ENCODE data around the gene LDLR. TPM values are rescaled to one million over a fixed set of nuclear protein-coding genes. Genes with fewer than 3 reads are reported as not detected.

LDLR gene
- total RNA-seq, 1 experiment from 2014 or later = 127 TPM

GRCh38 chr19:11058246-11059030 is 30.8 kb upstream of the LDLR start:
- BruUV-seq (replicated peaks) = no TSS peak
- ChIA-PET POLR2A (interaction anchor here (1.1 kb wide), 1 partner anchor 33 kb away, joined by 3 read pairs; no protein-coding TSS in a partner anchor), CTCF (interaction anchor here (0.6 kb wide), 1 partner anchor 24 kb away, joined by 4 read pairs; no protein-coding TSS in a partner anchor)
- intact Hi-C loops (cut with micrococcal nuclease) = no loop called here
- no peaks in the 10 kb centered on the region for H3K27me3 Mint-ChIP-seq (ENCODE audit: insufficient read depth, unreplicated experiment)
- H3K9me3 Mint-ChIP-seq (ENCODE audit: unreplicated experiment) = no peaks in the 10 kb centered on the region
- H3K36me3 Mint-ChIP-seq (ENCODE audit: insufficient read depth, unreplicated experiment) = peaks cover 63% of the 10 kb centered on the region
- no peak for DNase-seq (ENCODE audit: unreplicated experiment)
- H3K27ac Mint-ChIP-seq (ENCODE audit: low read depth, unreplicated experiment) = no peak overlapping the region
- no peaks in the 10 kb centered on the region for H3K4me1 Mint-ChIP-seq (ENCODE audit: insufficient read depth, unreplicated experiment)
- no peak for TF ChIP-seq CTCF (IDR thresholded peaks at IDR 0.05; ENCODE audit: unreplicated experiment)
- no peak overlapping the region for H3K4me3 Mint-ChIP-seq (ENCODE audit: unreplicated experiment)

DNA sequence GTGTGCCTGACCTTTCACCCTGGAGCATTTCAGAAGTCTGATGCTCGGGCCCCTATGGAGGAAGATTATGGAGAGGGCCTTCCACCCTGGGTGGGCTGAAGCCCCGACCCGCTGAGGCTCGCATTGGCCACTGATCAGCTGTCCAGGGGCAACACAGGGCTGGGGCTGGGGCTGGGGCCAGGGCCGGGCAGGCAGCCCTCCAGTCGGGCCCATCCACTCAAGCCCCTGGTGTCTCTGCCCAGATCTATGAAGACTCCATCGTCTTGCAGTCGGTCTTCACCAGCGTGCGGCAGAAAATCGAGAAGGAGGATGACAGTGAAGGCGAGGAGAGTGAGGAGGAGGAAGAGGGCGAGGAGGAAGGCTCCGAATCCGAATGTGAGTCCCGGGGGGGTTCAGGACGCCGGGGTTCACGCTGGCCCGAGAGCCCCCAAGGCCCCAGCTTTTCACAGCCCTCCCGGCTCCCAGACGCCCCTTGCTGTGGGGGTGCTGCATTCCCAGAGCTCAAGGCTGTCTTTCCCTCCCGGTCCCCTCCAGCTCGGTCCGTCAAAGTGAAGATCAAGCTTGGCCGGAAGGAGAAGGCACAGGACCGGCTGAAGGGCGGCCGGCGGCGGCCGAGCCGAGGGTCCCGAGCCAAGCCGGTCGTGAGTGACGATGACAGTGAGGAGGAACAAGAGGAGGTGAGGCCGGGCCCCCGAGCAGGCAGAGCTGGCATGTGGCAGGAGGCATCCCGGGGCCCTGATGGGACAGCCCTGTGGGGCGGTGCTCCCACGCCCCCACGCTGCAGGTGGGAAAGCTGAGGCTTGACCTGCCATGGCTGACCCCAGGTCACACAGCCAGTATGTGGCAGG is 29.5 kb upstream of the LDLR start:
- DNase-seq (ENCODE audit: unreplicated experiment) = no peak
- no TSS peak for BruUV-seq (replicated peaks)
- Mint-ChIP-seq H3K36me3 (ENCODE audit: insufficient read depth, unreplicated experiment) (peaks cover 57% of the 10 kb centered on the region), H3K4me3 (ENCODE audit: unreplicated experiment) (no peak overlapping the region), H3K27ac (ENCODE audit: low read depth, unreplicated experiment) (no peak overlapping the region), H3K9me3 (ENCODE audit: unreplicated experiment) (no peaks in the 10 kb centered on the region), H3K4me1 (ENCODE audit: insufficient read depth, unreplicated experiment) (no peaks in the 10 kb centered on the region), H3K27me3 (ENCODE audit: insufficient read depth, unreplicated experiment) (no peaks in the 10 kb centered on the region)
- intact Hi-C loops (cut with micrococcal nuclease) = no loop called here
- ChIA-PET POLR2A (interaction anchor here (1.1 kb wide), 1 partner anchor 32 kb away, joined by 3 read pairs; no protein-coding TSS in a partner anchor), CTCF (interaction anchor here (0.5 kb wide), 1 partner anchor 25 kb away, joined by 3 read pairs; no protein-coding TSS in a partner anchor)
- TF ChIP-seq CTCF (IDR thresholded peaks at IDR 0.05; ENCODE audit: unreplicated experiment) = no peak

DNA sequence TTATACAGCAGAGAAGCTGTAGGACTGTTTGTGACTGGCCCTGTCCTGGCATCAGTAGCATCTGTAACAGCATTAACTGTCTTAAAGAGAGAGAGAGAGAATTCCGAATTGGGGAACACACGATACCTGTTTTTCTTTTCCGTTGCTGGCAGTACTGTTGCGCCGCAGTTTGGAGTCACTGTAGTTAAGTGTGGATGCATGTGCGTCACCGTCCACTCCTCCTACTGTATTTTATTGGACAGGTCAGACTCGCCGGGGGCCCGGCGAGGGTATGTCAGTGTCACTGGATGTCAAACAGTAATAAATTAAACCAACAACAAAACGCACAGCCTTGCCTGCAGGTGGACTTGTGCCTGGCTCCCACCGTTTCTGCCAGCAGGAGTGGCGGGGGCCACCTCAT is 27.3 kb upstream of the LDLR start:
- no peak overlapping the region for H3K4me3 Mint-ChIP-seq (ENCODE audit: unreplicated experiment)
- TF ChIP-seq CTCF (IDR thresholded peaks at IDR 0.05; ENCODE audit: unreplicated experiment) = no peak
- ChIA-PET CTCF (interaction anchor here (0.7 to 1.2 kb wide), 2 partner anchors 26 to 40 kb away, joined by 3 to 6 read pairs; no protein-coding TSS in a partner anchor), POLR2A (no interaction called here)
- no peaks in the 10 kb centered on the region for H3K9me3 Mint-ChIP-seq (ENCODE audit: unreplicated experiment)
- H3K27me3 Mint-ChIP-seq (ENCODE audit: insufficient read depth, unreplicated experiment) = no peaks in the 10 kb centered on the region
- peaks cover 4% of the 10 kb centered on the region for H3K4me1 Mint-ChIP-seq (ENCODE audit: insufficient read depth, unreplicated experiment)
- DNase-seq (ENCODE audit: unreplicated experiment) = no peak
- H3K27ac Mint-ChIP-seq (ENCODE audit: low read depth, unreplicated experiment) = no peak overlapping the region
- H3K36me3 Mint-ChIP-seq (ENCODE audit: insufficient read depth, unreplicated experiment) = peaks cover 59% of the 10 kb centered on the region
- TSS peak; percentile 70 for BruUV-seq (replicated peaks)
- intact Hi-C loops (cut with micrococcal nuclease) = no loop called here

DNA sequence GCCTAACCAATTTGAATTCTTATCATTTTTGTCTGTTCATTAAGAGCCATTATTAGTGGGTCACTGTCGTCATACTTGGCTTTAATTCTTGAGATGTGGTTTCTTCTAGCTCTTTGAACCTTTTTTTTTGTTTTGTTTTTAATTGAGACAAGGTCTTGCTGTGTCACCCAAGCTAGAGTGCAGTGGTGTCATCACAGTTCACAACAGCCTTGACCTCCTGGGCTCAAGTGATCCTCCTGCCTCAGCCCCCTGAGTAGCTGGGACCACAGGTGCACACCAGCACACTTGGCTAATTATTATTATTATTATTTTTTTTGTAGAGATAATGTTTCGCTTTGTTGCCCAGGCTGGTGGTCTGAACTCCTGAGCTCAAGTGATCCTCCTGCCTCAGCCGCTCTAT is 25.8 kb upstream of the LDLR start:
- Mint-ChIP-seq H3K9me3 (ENCODE audit: unreplicated experiment) (no peaks in the 10 kb centered on the region), H3K27me3 (ENCODE audit: insufficient read depth, unreplicated experiment) (no peaks in the 10 kb centered on the region), H3K4me1 (ENCODE audit: insufficient read depth, unreplicated experiment) (peaks cover 4% of the 10 kb centered on the region), H3K36me3 (ENCODE audit: insufficient read depth, unreplicated experiment) (peaks cover 48% of the 10 kb centered on the region), H3K4me3 (ENCODE audit: unreplicated experiment) (no peak overlapping the region), H3K27ac (ENCODE audit: low read depth, unreplicated experiment) (no peak overlapping the region)
- ChIA-PET CTCF (interaction anchor here (0.6 to 1.3 kb wide), 3 partner anchors 25 to 534 kb away, joined by 4 to 5 read pairs (median 4); no protein-coding TSS in a partner anchor), POLR2A (interaction anchor here (0.8 to 1.4 kb wide), 4 partner anchors 25 to 33 kb away, joined by 3 to 6 read pairs (median 4); no protein-coding TSS in a partner anchor)
- no peak for TF ChIP-seq CTCF (IDR thresholded peaks at IDR 0.05; ENCODE audit: unreplicated experiment)
- intact Hi-C loops (cut with micrococcal nuclease) = no loop called here
- BruUV-seq (replicated peaks) = no TSS peak
- no peak for DNase-seq (ENCODE audit: unreplicated experiment)

Measured in MCF 10A (cell line).